ENCODE data around the gene EPAS1.

Gene EPAS1

GRCh38 chr2:46296840-46297545, at the start of gene EPAS1:
EPAS1 (plus strand) TSS chr2:46297407; CDS start chr2:46297912, 505 bp downstream.
- ATAC-seq: peak; percentile 71
- TF ChIP-seq PATZ1 (CRISPR knock-in tag; IDR thresholded peaks at IDR 0.05; ENCODE audit: borderline replicate concordance): no peak
- TF ChIP-seq ZFP3 (CRISPR knock-in tag; IDR thresholded peaks at IDR 0.05): 0 out of 2 replicates have a peak, but pooled peaks have one; percentile 47
- peak; percentile 68; the same call in 1 of the 2 replicates for TF ChIP-seq CSDC2 (CRISPR knock-in tag; IDR thresholded peaks at IDR 0.05)
- TF ChIP-seq GLIS3 (CRISPR knock-in tag; IDR thresholded peaks at IDR 0.05): 0 out of 2 replicates have a peak, but pooled peaks have one; percentile 44
- no peak for TF ChIP-seq OSR1 (CRISPR knock-in tag; IDR thresholded peaks at IDR 0.05)
- no peak for TF ChIP-seq SNAI2 (CRISPR knock-in tag; IDR thresholded peaks at IDR 0.05)
- no peak for TF ChIP-seq ZC3H10 (CRISPR knock-in tag; IDR thresholded peaks at IDR 0.05)
- TF ChIP-seq ZFP30 (CRISPR knock-in tag; IDR thresholded peaks at IDR 0.05): no peak
- TF ChIP-seq ZNF8 (CRISPR knock-in tag; IDR thresholded peaks at IDR 0.05): no peak
- TF ChIP-seq ESRRG (CRISPR knock-in tag; IDR thresholded peaks at IDR 0.05): no peak
- no peak for TF ChIP-seq TCF4 (CRISPR knock-in tag; IDR thresholded peaks at IDR 0.05; ENCODE audit: borderline replicate concordance)
- TF ChIP-seq, protein P1, sequence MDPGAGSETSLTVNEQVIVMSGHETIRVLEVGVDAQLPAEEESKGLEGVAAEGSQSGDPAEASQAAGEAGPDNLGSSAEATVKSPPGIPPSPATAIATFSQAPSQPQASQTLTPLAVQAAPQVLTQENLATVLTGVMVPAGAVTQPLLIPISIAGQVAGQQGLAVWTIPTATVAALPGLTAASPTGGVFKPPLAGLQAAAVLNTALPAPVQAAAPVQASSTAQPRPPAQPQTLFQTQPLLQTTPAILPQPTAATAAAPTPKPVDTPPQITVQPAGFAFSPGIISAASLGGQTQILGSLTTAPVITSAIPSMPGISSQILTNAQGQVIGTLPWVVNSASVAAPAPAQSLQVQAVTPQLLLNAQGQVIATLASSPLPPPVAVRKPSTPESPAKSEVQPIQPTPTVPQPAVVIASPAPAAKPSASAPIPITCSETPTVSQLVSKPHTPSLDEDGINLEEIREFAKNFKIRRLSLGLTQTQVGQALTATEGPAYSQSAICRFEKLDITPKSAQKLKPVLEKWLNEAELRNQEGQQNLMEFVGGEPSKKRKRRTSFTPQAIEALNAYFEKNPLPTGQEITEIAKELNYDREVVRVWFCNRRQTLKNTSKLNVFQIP (CRISPR knock-in tag; IDR thresholded peaks at IDR 0.05; ENCODE audit: borderline replicate concordance, low read depth): no peak
- TF ChIP-seq ZNF70 (CRISPR knock-in tag; IDR thresholded peaks at IDR 0.05): no peak
- no peak for TF ChIP-seq ARNTL (CRISPR knock-in tag; IDR thresholded peaks at IDR 0.05; ENCODE audit: borderline replicate concordance, low read depth)
- TF ChIP-seq PPARA (CRISPR knock-in tag; IDR thresholded peaks at IDR 0.05; ENCODE audit: borderline replicate concordance): no peak

- no peak for TF ChIP-seq BACH2 (CRISPR knock-in tag; IDR thresholded peaks at IDR 0.05; ENCODE audit: borderline replicate concordance)
- no peak for TF ChIP-seq PPARA (CRISPR knock-in tag; IDR thresholded peaks at IDR 0.05; ENCODE audit: borderline replicate concordance)
- TF ChIP-seq, protein P1 (CRISPR knock-in tag; IDR thresholded peaks at IDR 0.05; ENCODE audit: borderline replicate concordance, low read depth): no peak
- no peak for TF ChIP-seq ZC3H10 (CRISPR knock-in tag; IDR thresholded peaks at IDR 0.05)
- TF ChIP-seq ZNF8 (CRISPR knock-in tag; IDR thresholded peaks at IDR 0.05): no peak
- TF ChIP-seq SNAI2 (CRISPR knock-in tag; IDR thresholded peaks at IDR 0.05): no peak
- no peak for TF ChIP-seq PATZ1 (CRISPR knock-in tag; IDR thresholded peaks at IDR 0.05; ENCODE audit: borderline replicate concordance)
- no peak for TF ChIP-seq TSHZ2 (CRISPR knock-in tag; IDR thresholded peaks at IDR 0.05)
- TF ChIP-seq ZFP30 (CRISPR knock-in tag; IDR thresholded peaks at IDR 0.05): no peak
- no peak for TF ChIP-seq TOX (CRISPR knock-in tag; IDR thresholded peaks at IDR 0.05; ENCODE audit: borderline replicate concordance)
- no peak for TF ChIP-seq RARB (CRISPR knock-in tag; IDR thresholded peaks at IDR 0.05)
- no peak for TF ChIP-seq ISL1 (CRISPR knock-in tag; IDR thresholded peaks at IDR 0.05)
- TF ChIP-seq CSDC2 (CRISPR knock-in tag; IDR thresholded peaks at IDR 0.05): no peak
- TF ChIP-seq, protein P2, sequence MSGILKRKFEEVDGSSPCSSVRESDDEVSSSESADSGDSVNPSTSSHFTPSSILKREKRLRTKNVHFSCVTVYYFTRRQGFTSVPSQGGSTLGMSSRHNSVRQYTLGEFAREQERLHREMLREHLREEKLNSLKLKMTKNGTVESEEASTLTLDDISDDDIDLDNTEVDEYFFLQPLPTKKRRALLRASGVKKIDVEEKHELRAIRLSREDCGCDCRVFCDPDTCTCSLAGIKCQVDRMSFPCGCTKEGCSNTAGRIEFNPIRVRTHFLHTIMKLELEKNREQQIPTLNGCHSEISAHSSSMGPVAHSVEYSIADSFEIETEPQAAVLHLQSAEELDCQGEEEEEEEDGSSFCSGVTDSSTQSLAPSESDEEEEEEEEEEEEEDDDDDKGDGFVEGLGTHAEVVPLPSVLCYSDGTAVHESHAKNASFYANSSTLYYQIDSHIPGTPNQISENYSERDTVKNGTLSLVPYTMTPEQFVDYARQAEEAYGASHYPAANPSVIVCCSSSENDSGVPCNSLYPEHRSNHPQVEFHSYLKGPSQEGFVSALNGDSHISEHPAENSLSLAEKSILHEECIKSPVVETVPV (CRISPR knock-in tag; IDR thresholded peaks at IDR 0.05): no peak
- no peak for TF ChIP-seq OSR1 (CRISPR knock-in tag; IDR thresholded peaks at IDR 0.05)
- TF ChIP-seq, protein P3, sequence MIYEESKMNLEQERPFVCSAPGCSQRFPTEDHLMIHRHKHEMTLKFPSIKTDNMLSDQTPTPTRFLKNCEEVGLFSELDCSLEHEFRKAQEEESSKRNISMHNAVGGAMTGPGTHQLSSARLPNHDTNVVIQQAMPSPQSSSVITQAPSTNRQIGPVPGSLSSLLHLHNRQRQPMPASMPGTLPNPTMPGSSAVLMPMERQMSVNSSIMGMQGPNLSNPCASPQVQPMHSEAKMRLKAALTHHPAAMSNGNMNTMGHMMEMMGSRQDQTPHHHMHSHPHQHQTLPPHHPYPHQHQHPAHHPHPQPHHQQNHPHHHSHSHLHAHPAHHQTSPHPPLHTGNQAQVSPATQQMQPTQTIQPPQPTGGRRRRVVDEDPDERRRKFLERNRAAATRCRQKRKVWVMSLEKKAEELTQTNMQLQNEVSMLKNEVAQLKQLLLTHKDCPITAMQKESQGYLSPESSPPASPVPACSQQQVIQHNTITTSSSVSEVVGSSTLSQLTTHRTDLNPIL (CRISPR knock-in tag; IDR thresholded peaks at IDR 0.05; ENCODE audit: low read depth): no peak
- TF ChIP-seq ZNF565 (CRISPR knock-in tag; conservative IDR thresholded peaks at IDR 0.05; ENCODE audit: low read depth): no peak
- TF ChIP-seq ESRRG (CRISPR knock-in tag; IDR thresholded peaks at IDR 0.05): no peak
- no peak for TF ChIP-seq TCF4 (CRISPR knock-in tag; IDR thresholded peaks at IDR 0.05; ENCODE audit: borderline replicate concordance)
- no peak for TF ChIP-seq ZNF70 (CRISPR knock-in tag; IDR thresholded peaks at IDR 0.05)
- ATAC-seq: no peak
These were observed 49.0 kb upstream of the EPAS1 start for GRCh38 chr2:46248171-46248570.
